Neural progenitor cell (in vitro differentiated cells): ENCODE results near the gene PSME3IP1. TPM values are rescaled to one million over a fixed set of nuclear protein-coding genes. Genes with fewer than 3 reads are reported as not detected.

ENCODE experiments used
- DNase-seq: peaks from one replicate; pipeline ENCODE4 v3.0.0-alpha.2; 2016; ENCODE audit warnings: low spot score
- H2AFZ ChIP-seq: fragments of 200-600 bp; sonication (generic); replicated peaks from 2 replicates; pipeline ENCODE4 v1.6.1; 2016; ENCODE audit warnings: antibody characterized with exemption
- H3F3A ChIP-seq: fragments of 200-600 bp; sonication (generic); 2 replicates; pipeline ENCODE4 v1.6.1; 2016; ENCODE audit warnings: antibody characterized with exemption, low read depth
- H3K27ac ChIP-seq: fragments of 200-600 bp; sonication (generic); 2 replicates; pipeline ENCODE4 v1.5.1; 2016; ENCODE audit warnings: mild to moderate bottlenecking
- H3K27me3 ChIP-seq: fragments of 200-600 bp; sonication (generic); 2 replicates; pipeline ENCODE4 v1.6.1; 2016; ENCODE audit warnings: mild to moderate bottlenecking, moderate library complexity
- H3K36me3 ChIP-seq: fragments of 200-600 bp; sonication (generic); 2 replicates; pipeline ENCODE4 v1.5.1; 2016
- H3K4me1 ChIP-seq: fragments of 200-600 bp; sonication (generic); 2 replicates; pipeline ENCODE4 v1.6.1; 2016; ENCODE audit warnings: mixed run types
- H3K4me2 ChIP-seq: fragments of 200-600 bp; sonication (generic); 2 replicates; pipeline ENCODE4 v1.6.1; 2016
- H3K4me3 ChIP-seq: fragments of 200-600 bp; sonication (generic); 2 replicates; pipeline ENCODE4 v1.5.1; 2016
- H3K79me2 ChIP-seq: fragments of 200-600 bp; sonication (generic); 2 replicates; pipeline ENCODE4 v1.6.1; 2016; ENCODE audit warnings: low read depth
- H3K9ac ChIP-seq: fragments of 200-600 bp; sonication (generic); 2 replicates; pipeline ENCODE4 v1.6.1; 2016
- H3K9me3 ChIP-seq: fragments of 200-600 bp; sonication (generic); 2 replicates; pipeline ENCODE4 v1.5.1; 2016; ENCODE audit warnings: low read depth
- H4K20me1 ChIP-seq: fragments of 200-600 bp; sonication (generic); 2 replicates; pipeline ENCODE4 v1.6.1; 2016; ENCODE audit warnings: low read depth
- H3K27ac Mint-ChIP-seq: 3 replicates; pipeline ENCODE4 v1.8.0; 2021; ENCODE audit warnings: mixed read lengths
- H3K27me3 Mint-ChIP-seq: 2 replicates; pipeline ENCODE4 v1.8.0; 2022; ENCODE audit warnings: low read depth, mild to moderate bottlenecking, inconsistent platforms, moderate library complexity, mixed read lengths; ENCODE audit not compliant: insufficient read depth
- H3K36me3 Mint-ChIP-seq: 3 replicates; pipeline ENCODE4 v1.8.0; 2021; ENCODE audit warnings: mixed read lengths
- H3K4me1 Mint-ChIP-seq: 3 replicates; pipeline ENCODE4 v1.8.0; 2021; ENCODE audit warnings: mixed read lengths
- H3K4me3 Mint-ChIP-seq: 3 replicates; pipeline ENCODE4 v1.8.0; 2021; ENCODE audit warnings: mild to moderate bottlenecking, moderate library complexity, mixed read lengths
- H3K9me3 Mint-ChIP-seq: 3 replicates; pipeline ENCODE4 v1.8.0; 2020; ENCODE audit warnings: mixed read lengths
- EZH2 ChIP-seq: fragments of 200-600 bp; sonication (generic); IDR thresholded peaks from 2 replicates; pipeline ENCODE4 v1.6.1; 2017; ENCODE audit warnings: antibody characterized with exemption, mild to moderate bottlenecking, moderate library complexity
- EZH2phosphoT487 ChIP-seq: fragments of 200-600 bp; sonication (generic); IDR thresholded peaks from 2 replicates; pipeline ENCODE4 v1.6.1; 2017; ENCODE audit warnings: antibody characterized with exemption
- total RNA-seq: library from RNA; depleted of rRNA; stranded (reverse); fragments of >200 nt; gene quantifications from 2 replicates; pipeline ENCODE4 v1.2.3, GENCODE V29; 2015; ENCODE audit warnings: low replicate concordance
- TF ChIP-seq, protein P1 (sequence below): fragments of 200-600 bp; sonication (generic); IDR thresholded peaks from 2 replicates; pipeline ENCODE4 v1.5.1; 2017; ENCODE audit warnings: antibody characterized with exemption, mild to moderate bottlenecking

PSME3IP1 gene
- total RNA-seq, 1 donor from 2014 or later: 184 TPM

- no peak overlapping the region for H3K27ac ChIP-seq
- H3K9me3 Mint-ChIP-seq: no peaks in the 10 kb centered on the region
- no peak for DNase-seq
- H3K9ac ChIP-seq: no peak overlapping the region
- H3K4me1 ChIP-seq: peaks cover 18% of the 10 kb centered on the region
- peaks cover 19% of the 10 kb centered on the region for H3K4me1 Mint-ChIP-seq
- no peak overlapping the region for H2AFZ ChIP-seq
- H3K4me2 ChIP-seq: no peak overlapping the region
- H3K9me3 ChIP-seq: no peaks in the 10 kb centered on the region
- H4K20me1 ChIP-seq: peaks cover 24% of the 10 kb centered on the region
- peak overlapping the region; percentile 0 for H3K27ac Mint-ChIP-seq
- H3K4me3 ChIP-seq: no peak overlapping the region
- no peaks in the 10 kb centered on the region for H3K27me3 Mint-ChIP-seq
- TF ChIP-seq EZH2: no peak
- TF ChIP-seq, protein P1, sequence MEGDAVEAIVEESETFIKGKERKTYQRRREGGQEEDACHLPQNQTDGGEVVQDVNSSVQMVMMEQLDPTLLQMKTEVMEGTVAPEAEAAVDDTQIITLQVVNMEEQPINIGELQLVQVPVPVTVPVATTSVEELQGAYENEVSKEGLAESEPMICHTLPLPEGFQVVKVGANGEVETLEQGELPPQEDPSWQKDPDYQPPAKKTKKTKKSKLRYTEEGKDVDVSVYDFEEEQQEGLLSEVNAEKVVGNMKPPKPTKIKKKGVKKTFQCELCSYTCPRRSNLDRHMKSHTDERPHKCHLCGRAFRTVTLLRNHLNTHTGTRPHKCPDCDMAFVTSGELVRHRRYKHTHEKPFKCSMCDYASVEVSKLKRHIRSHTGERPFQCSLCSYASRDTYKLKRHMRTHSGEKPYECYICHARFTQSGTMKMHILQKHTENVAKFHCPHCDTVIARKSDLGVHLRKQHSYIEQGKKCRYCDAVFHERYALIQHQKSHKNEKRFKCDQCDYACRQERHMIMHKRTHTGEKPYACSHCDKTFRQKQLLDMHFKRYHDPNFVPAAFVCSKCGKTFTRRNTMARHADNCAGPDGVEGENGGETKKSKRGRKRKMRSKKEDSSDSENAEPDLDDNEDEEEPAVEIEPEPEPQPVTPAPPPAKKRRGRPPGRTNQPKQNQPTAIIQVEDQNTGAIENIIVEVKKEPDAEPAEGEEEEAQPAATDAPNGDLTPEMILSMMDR: no peak
- TF ChIP-seq EZH2phosphoT487: no peak
- H3K36me3 ChIP-seq: no peaks in the 10 kb centered on the region
- H3K79me2 ChIP-seq: peaks cover 86% of the 10 kb centered on the region
- H3K27me3 ChIP-seq: no peaks in the 10 kb centered on the region
- H3K4me3 Mint-ChIP-seq: no peak overlapping the region
- peaks cover 24% of the 10 kb centered on the region for H3F3A ChIP-seq
- H3K36me3 Mint-ChIP-seq: peaks cover 3% of the 10 kb centered on the region
Measured at GRCh38 chr16:57178196-57178595, 7.6 kb downstream of the PSME3IP1 start.

GRCh38 chr16:57175896-57176295 is 9.9 kb downstream of the PSME3IP1 start:
- H3K4me3 ChIP-seq: no peak overlapping the region
- no peaks in the 10 kb centered on the region for H3K36me3 ChIP-seq
- Mint-ChIP-seq H3K27me3 (no peaks in the 10 kb centered on the region), H3K36me3 (peaks cover 15% of the 10 kb centered on the region), H3K9me3 (no peaks in the 10 kb centered on the region), H3K4me1 (peaks cover 40% of the 10 kb centered on the region), H3K4me3 (no peak overlapping the region), H3K27ac (no peak overlapping the region)
- no peak overlapping the region for H3K4me2 ChIP-seq
- H3K9ac ChIP-seq: no peak overlapping the region
- no peak overlapping the region for H3K27ac ChIP-seq
- no peaks in the 10 kb centered on the region for H3K27me3 ChIP-seq
- TF ChIP-seq, protein P1: no peak
- TF ChIP-seq EZH2 (no peak), EZH2phosphoT487 (no peak)
- DNase-seq: no peak
- peaks cover 18% of the 10 kb centered on the region for H3K4me1 ChIP-seq
- H2AFZ ChIP-seq: no peak overlapping the region
- H4K20me1 ChIP-seq: peaks cover 21% of the 10 kb centered on the region
- peaks cover 63% of the 10 kb centered on the region for H3K79me2 ChIP-seq
- no peaks in the 10 kb centered on the region for H3K9me3 ChIP-seq
- H3F3A ChIP-seq: peaks cover 24% of the 10 kb centered on the region

DNA sequence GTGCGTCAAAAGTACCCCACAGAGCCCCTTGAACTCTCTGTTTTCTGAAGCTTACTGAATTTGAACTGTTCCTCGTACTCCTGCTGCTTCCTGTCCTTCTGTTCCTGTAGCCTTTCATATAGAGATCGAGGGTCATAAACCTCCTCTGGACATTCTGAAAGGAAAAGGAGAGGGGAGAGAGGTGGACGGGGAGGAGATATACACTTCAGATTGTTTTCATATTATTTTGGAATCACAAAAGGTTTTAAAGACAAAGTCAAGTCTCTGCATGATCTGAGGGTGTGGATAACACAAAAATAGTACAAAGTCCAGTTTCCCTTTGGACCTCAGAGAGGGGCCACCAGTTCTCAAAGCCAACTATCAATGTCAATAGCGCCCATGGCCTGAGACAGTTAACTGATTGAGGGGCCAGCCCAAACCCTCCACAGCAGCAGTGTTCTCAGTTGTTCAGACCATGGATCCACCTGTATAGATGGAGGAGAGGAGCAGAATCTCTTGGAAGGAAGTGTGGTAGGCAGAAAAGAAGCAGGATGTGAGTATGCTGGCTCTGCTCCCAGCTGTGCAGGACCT is 13.0 kb downstream of the PSME3IP1 start:
- TF ChIP-seq, protein P1: no peak
- TF ChIP-seq EZH2 (no peak), EZH2phosphoT487 (no peak)
- H3K4me3 Mint-ChIP-seq: peak overlapping the region; percentile 59
- H4K20me1 ChIP-seq: peaks cover 5% of the 10 kb centered on the region

More for the DNA sequence above, 13.0 kb downstream of the PSME3IP1 start:
- Mint-ChIP-seq H3K4me1 (peaks cover 45% of the 10 kb centered on the region), H3K27me3 (no peaks in the 10 kb centered on the region), H3K9me3 (no peaks in the 10 kb centered on the region), H3K27ac (peak overlapping the region; percentile 75), H3K36me3 (peaks cover 17% of the 10 kb centered on the region)
- Histone ChIP-seq H3K79me2 (peaks cover 32% of the 10 kb centered on the region), H3K4me3 (no peak overlapping the region), H3K27me3 (no peaks in the 10 kb centered on the region), H3K4me1 (peaks cover 14% of the 10 kb centered on the region), H3K27ac (no peak overlapping the region), H3K36me3 (no peaks in the 10 kb centered on the region), H3F3A (peaks cover 22% of the 10 kb centered on the region), H2AFZ (no peak overlapping the region), H3K4me2 (no peak overlapping the region), H3K9me3 (no peaks in the 10 kb centered on the region), H3K9ac (no peak overlapping the region)
- DNase-seq: no peak
